HG02884 (cell line): ENCODE data around the gene MCM3.

Source experiments
- ATAC-seq: cut with Tn5 transposase; IDR thresholded peaks from one replicate; pipeline ENCODE4 v1.9.1; 2021; ENCODE audit warnings: mild to moderate bottlenecking, moderate library complexity; ENCODE audit not compliant: unreplicated experiment

Gene MCM3

GRCh38 chr6:52253494-52253893 is 31.0 kb downstream of the MCM3 start:
- ATAC-seq = no peak

- ATAC-seq = no peak
Observed at GRCh38 chr6:52251113-52251512, 33.4 kb downstream of the MCM3 start.

GRCh38 chr6:52249078-52249477 is 35.5 kb downstream of the MCM3 start:
- ATAC-seq = no peak

GRCh38 chr6:52245425-52245824 is 39.1 kb downstream of the MCM3 start:
- ATAC-seq = no peak

- ATAC-seq = no peak
Observed at GRCh38 chr6:52244400-52244799, 40.1 kb downstream of the MCM3 start, which contains the start of gene IL17F. TSS of gene IL17F (minus strand) at chr6:52244500. CDS start at chr6:52244429, 71 bp downstream.

GRCh38 chr6:52243282-52243893 is 41.2 kb downstream of the MCM3 start:
- ATAC-seq = no peak

- no peak for ATAC-seq
Observed at GRCh38 chr6:52241819-52242218, 42.7 kb downstream of the MCM3 start.

- peak; percentile 95 for ATAC-seq
Observed at GRCh38 chr6:52233975-52234823, 50.3 kb downstream of the MCM3 start.

GRCh38 chr6:52233005-52233404 is 51.5 kb downstream of the MCM3 start:
- ATAC-seq = no peak

- no peak for ATAC-seq
Observed at GRCh38 chr6:52231406-52232127, 53.0 kb downstream of the MCM3 start.

GRCh38 chr6:52230685-52231084 is 53.9 kb downstream of the MCM3 start:
- ATAC-seq = no peak

- peak; percentile 100 for ATAC-seq
Observed at GRCh38 chr6:52227495-52227894, 57.0 kb downstream of the MCM3 start.

- ATAC-seq = peak; percentile 80
Observed at GRCh38 chr6:52221302-52221701, 63.2 kb downstream of the MCM3 start.

GRCh38 chr6:52217761-52218160 is 66.8 kb downstream of the MCM3 start:
- no peak for ATAC-seq

- ATAC-seq = peak; percentile 48
Observed at GRCh38 chr6:52216932-52217575, 67.5 kb downstream of the MCM3 start.

- ATAC-seq = no peak
Observed at GRCh38 chr6:52215787-52216186, 68.8 kb downstream of the MCM3 start.
